Activated CD8-positive, alpha-beta memory T cell treated with anti-CD3 and anti-CD28 coated beads, Interleukin-2, amount 50 U/mL, for 1 hour (primary cell): ENCODE data around the gene LTB4R.
"Not testable (repeated sequence)": the region's sequence is repeated elsewhere in the genome, so short reads cannot be mapped to it uniquely, and the experiment has no call there.

Experiments
- DNase-seq: peaks from one replicate; pipeline ENCODE4 v3.0.0-alpha.2; 2020; ENCODE audit errors: extremely low read depth

The LTB4R gene

DNA sequence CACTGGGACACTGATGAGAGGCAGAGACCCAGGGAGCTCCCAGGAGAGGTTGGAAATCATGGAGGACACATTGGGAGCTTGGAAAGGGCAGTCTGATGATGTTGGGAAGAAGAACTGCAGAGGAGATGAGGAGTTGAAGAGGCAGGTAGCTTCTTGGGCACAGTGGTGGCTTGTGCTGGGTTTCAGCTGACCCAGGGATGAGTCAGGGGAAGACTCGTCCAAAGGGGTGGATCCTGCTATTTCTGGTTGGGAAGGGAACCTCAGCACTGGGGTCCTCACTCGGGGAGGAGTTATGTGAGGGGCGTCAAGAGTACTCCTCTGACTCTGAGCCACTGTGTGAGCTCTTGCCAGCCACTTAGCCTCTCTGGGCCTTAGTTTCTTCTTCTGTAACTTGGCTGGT is 12.0 kb downstream of the LTB4R start:
- DNase-seq, result no peak

DNA sequence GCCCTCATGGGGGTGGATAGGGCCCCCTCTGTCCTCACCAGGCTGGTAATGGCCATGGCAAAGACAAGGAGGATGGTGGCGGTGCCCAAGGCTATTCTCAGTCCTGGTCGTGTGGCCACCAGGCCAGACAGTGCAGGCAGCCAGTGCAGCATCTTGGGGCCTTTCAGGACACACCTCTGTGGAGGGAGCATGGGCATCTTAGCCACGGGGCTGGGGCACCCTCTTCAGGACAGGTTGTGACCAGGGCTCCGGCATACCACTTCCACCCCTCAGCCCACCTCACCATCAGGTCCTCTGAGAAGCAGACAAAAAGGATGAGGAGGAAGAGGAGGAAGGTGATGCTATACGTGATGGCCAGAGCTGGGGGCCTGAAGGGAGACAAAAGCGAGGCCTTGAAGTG is 12.7 kb downstream of the LTB4R start:
- DNase-seq, result no peak

DNA sequence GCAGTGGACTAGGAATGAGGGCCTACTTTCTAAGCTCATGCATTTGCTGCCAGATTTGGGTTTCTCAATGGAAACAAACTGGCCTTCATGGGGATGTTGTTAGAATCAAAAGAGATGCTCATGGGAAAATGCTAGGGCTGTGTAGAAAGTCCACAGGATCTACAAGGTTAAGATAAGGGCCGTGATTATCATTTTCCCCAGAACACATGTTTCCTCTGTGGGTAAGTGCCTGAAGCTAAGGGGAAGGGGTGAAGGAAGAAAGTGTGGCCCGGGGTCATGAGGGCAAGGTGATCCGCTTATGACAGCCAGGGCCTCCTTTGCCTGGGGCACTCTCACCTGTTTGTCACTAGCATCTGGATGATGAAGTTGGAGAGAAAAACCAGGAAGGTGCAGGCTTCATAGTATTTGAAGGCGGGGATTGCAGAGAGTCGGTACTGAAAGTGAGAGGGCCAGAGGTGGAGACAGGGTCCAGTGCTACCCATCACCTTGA is 13.8 kb downstream of the LTB4R start:
- no peak for DNase-seq

DNA sequence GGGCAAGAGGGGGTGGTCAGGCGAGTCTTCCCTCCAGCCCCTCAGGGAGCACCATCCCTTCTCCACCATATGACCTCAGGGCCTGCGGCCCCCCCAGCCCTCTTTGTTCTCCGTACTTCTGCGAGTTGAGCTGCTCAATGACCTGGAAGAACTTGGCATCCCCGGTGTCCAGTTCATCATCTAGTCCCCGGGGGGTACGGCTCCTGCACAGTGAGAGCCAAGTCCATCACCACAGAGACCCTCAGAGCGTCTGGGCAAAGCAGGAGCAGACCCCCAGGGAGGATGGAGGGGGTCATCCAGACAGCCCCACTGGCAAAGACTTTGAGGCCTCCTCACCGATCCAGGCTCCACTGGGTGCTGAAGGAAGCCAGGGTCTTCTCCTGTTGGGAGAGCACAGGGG is 14.7 kb downstream of the LTB4R start:
- DNase-seq, result no peak

DNA sequence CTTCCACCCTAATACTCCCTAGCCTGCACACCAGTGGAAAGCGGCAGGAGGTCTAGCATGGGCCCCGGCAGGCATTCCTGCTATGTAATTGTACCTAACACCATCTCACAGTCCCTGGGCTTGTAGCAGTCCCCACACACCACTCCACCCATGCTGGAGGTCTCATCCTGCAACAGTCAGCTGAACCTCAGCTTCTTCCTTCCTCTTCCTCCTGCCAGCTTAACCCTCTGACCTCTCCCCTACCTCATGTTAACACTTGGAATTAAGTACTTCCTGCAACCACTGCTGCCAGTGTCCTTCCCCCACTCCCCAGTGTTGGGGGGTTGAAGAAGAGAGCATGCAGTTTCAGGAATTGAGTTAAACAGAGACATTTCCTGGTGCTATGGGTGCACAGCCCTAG is 16.0 kb downstream of the LTB4R start:
- no peak for DNase-seq

DNA sequence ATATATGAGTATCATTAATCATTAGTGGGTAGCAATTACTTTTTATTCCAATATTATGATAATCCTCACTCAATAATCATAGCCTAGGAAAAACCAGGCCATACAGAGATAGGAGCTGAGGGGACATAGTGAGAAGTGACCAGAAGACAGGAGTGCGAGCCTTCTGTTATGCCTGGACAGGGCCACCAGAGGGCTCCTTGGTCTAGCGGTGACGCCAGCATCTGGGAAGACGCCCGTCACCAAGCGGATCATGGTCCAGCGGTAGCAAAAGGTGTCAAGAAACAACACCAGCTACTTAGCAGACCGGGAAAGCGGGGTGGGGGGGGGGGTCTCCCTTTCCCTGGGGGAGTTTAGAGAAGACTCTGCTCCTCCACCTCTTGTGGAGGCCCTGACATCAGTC is 16.6 kb downstream of the LTB4R start:
- not testable (repeated sequence) for DNase-seq

DNA sequence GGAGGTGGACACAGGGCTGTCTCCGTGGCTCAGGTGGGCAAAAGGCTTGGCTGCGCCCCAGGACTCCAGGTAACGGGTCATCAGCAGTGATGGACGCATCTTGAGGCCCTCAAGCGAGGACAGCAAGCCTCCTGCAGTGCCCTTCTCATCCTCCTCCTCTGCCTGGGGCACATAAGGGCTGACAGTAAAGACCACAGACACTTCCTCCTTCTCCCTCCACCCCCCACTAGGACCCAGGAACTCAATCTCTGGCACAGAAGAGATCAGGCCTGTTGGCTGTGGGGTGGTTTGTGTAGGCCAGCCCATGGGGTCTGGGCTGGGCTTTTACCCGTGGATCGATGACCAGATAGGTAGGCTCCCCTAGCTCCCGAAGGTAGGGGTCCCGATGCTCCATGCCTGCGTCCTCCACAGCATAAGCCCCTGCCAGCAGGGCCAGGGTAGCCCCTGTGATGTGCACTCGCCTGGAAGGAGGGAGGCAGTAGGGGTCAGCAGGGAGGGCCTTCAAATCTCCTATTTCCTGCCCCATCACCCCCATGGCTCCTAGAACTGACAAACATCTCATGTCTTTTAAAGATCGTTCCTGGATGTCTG is 17.9 kb downstream of the LTB4R start:
- no peak for DNase-seq

DNA sequence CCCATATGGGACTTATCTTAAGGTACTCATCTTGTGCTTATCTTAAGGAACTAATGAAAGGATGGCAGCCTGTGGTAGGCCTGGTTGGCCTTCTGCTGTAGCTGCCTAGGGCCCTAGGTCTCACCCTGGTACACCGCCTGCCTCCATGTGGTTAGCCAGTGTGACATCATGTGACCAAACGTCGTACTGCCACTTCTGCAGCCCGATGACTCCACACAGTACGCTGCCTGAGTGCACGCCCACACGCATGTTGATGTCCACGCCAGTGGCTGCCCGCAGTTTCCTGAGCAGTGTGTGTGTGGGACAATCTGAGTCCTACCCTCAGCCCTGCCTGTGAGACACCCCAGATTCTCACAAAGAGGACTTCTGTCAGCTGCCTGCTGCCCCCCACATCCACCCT is 18.4 kb downstream of the LTB4R start:
- no peak for DNase-seq

DNA sequence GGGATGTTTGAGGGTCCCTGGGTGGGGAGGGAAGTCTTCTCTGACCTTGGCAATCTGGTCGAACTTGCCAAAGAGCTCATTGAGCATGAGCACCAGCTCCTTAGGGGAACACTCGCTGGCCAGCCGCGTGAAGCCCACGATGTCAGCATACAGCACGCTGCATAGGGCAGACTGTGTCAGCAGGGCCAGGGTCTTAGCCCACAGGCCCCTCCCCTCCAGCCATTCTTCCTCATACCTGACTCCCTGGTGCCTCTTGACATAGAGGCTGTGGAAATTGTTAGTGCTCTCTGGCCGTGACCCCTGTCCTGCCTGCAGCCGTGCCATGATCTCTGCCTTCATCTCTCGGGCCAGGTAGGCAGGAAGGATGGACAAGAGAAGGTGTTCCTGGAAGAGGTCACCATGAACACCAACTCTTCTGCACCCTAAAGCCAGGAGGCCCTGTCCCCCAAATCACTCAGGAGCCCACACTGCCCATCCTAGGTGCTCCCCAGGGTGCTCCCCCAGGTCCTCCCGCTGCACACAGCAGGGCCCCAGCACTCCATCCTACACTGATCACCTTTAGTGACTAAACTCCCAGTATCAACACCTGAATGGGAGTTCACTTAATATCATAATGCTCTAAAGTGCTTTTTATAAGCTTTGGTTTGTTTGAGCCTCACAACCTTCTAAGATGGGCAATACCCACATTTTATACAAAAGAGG is 19.8 kb downstream of the LTB4R start:
- DNase-seq, result no peak

DNA sequence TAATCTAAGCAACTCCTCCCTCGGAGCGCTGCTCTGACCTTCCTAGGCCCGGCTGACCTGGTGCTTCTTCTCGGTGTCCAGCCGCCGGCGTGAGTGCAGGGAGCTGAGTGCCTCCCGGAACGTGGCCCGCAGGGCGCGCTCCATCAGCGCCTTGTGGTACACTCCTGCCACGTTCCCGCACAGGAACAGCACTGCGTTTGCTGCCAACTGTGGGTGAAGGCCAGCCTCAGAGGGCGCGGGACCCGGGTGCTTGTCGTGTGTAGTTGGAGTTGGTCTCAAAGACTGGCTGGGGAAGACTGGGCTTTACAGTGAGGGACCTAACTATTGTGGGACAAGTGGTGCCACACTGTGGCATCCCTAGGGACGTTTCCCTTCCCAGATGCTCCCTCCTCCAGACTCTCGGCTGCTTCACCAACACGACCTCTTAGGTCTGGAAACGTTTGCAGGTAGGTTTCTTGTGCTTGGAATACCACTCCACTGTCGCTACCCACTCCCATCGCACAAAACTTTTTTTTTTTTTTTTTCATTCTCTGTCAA is 20.5 kb downstream of the LTB4R start:
- DNase-seq, result no peak

DNA sequence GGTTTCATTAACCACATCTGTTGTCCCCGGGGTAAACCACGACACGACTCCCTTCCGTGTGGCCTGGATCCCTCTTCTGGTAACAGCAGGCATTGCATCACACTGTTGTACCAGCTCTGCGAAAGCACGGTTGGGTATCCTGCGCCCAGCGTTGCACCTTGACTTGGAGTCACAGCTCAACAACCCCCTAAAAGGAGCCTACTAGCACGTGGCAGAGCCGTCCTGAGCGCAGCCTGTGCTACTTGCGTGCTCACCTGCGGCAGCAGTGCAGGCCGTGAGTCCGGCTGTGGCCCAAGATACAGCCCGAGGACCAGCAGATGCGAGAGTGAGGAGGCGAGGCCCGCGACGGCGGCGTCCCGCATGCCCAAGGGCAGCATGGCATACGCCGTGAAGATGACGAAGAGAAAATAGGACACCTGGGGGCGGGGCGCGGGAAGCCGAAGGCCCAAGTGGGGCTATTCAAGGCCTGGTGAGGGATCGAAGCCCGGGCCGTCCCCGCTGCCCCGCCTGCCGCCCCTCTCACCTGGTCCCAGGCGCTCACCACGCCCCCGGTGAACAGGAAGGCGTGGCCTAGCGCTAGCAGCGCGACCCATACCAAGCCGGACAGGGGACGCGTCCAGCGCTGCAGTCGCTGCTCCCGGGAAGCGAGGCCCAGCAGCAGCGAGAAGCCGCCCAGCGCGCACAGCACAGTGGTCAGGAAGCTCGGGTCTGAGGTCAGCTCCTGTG is 21.1 kb downstream of the LTB4R start:
- DNase-seq, result peak; percentile 79

DNA sequence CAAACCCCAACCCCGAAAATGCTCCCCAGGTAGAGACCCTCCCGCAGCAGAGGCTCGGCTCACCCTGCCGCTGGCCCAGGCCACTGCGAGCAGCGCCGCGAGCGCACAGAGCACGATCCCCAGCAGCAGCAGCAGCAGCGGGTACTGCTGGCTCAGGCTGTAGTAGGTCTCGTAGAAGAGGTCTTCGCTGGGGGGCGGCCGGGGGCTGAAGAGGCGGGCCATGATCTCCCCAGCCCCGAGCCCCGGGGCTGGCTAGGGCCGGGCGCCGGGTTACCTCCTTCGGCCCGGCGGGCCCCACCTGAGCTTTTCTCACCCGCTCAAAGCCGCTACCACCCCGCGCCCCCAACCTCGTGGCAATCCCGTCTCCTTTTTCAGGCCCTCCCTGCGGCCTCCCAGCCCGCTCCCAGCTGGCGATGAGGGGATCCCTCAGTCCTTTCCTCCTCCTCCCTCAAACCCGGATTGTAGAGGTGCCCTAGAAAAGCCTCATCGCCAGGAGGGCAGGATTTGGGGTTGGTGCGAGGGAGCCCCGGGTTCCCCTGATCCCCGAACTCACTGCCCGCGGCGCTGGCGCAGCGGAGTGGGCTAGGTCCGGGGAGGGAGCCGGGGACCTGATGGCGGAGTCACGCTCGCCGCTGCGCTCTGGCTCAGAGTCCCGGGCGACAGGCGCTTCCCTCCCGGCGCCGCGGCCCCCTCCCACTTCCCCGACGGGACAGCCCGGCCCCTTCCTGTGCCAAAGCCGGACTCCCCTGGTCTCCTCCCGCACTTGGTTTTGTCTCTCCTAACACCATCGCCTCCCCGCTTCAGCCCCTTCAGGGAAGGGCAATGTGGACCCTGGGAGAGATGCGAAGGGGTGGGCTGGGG is 23.4 kb downstream of the LTB4R start, which contains the start of gene ADCY4:
ADCY4 (minus strand) TSS at position 641 of the 861 bp plus-strand sequence; CDS start at position 222, 419 bp downstream.
- DNase-seq, result no peak

DNA sequence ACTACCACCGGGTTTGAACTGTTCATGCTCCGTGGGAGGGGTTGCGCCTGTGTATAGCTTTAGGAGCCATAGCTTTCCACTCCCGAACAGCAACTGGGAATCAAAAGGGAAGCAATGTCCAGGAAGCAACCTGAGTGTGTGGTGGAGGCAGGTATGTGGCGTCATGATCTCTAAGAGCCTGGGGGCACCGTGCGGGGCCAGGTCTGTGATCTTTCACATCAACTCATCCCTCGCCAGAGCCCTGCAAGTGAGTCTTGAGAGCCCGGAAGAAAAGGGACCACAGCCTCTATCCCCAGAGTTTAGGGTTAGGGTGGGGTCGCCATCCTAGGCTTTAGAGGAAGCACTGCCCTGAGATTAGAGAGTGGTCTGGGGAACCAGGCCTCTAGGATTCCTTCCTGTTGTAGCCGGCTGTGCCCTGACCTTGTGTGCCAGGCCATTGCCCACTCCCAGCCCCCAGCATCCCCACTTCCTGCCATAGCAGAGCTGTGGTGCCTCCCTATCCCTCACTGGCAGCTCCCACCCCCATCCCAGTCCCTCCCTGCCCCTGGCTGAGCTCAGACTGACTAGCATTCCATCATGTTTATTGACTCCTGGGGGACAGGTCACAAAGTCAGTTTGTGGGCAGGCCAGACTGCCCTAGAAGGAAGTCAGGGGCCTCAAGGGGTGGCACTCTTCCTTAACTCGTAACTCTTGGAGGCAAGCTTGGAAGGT is 24.3 kb downstream of the LTB4R start:
- no peak for DNase-seq

DNA sequence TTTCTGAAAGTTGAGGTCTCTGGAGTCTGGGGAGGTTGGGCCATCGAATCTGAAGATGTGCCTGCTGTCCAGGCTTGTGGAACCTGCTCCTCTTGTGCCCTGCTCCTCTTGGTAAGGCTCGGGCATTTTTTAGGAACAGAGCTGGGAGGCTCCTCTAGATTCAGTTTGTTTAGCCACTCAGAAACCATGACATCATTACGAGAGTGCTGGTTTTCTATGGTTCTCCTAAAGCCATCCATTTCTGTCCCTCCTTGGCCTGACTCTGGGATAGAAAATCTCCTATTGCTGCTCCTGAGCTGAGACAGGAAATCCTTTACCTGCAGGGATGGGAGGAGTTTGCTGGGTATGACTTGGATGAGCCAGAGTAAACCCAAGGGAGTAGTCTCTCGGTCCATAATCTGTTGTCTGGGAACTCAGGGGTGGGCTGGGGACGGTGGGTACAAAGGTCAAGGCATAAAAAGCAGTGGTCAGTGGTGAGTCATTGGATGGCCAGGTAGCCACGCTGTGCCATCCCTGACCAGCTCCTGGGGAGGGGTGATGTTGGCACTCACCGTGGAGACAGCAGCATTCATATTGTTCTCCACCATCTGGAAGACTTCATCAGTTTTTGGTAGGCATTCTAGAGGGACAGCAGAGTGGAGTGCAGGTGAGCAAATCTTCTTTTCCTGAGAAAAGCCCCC is 26.0 kb downstream of the LTB4R start:
- no peak for DNase-seq

DNA sequence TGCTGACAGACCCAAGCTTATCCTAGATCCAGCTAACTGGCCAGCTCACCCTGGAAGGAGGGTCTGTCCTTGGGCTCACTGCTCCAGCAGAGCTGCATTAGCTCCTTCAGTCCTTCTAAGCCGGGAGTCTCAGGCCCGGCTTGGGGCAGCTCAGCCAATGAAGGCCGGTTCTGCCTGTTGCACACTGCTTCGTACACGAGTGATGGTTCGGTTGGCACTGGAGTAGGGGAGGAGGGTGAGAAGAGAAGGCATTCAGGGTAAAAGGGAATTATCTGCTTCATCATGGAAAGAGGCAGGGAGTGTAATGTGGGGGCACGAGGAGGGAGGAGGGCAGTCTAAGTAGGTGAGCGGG is 26.5 kb downstream of the LTB4R start:
- DNase-seq, result no peak

DNA sequence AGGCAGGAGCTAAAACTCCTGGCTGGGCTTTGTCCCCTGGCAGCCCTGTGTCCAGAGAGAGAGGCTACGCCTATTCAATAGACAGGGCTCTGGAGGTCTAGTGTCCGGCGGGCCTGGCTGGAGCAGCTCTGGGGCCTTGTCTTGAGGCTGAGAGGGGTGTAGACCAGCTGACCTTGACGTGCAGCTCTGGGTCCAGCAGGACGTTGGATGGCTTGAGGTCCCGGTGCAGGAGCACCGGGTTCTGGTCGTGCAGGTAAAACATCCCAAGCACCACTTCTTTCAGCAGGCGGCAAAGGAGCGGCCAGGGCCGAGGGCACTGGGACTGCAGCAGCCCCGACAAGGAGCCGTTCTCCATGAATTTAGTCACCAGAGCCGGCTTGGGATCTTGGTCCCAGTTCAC is 27.5 kb downstream of the LTB4R start:
- no peak for DNase-seq

DNA sequence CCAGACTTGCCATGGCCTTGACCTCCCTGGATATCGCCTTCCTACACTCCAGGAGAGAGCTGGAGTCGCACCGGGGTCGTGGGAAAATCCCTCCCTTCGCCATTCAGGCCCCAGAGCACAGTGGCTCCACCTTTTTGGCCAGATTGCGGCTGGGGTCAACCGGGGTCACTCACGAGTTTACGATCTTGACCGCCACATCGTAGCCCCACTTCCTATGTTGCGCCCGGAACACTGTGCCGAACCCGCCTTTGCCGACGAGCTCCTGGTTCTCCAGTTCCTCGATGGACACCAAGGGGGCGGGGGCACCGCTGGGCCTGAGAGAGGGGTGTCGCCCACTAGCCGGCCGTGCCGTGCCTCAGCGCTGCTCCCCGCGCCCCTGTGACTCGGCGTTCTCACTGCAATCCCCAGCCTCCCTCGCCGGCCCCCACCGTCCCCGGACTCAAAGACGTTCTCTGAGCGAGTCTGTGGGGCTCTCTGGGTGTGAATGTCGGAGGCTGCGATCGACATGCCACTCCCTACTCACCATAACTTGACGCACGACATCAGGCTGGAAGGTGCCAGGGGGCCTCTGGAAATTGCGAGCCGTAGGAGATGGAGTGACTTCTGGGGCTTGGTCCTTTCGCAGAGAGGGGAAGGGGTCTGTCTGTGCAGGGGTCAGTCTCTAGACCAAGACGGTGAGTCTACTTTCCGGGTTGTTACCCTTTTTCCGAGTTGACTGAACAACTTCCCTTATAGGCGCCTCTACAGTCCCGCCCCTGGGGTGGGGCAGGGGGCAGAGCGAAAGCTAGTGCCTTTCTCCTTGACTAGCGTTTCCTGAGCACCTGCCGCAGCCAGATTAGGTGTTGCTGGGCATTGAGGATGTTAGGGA is 28.2 kb downstream of the LTB4R start, which contains the start of gene RIPK3:
RIPK3 (minus strand) TSS at position 708 of the 868 bp plus-strand sequence; CDS start at position 543, 165 bp downstream.
- peak; percentile 25 for DNase-seq

DNA sequence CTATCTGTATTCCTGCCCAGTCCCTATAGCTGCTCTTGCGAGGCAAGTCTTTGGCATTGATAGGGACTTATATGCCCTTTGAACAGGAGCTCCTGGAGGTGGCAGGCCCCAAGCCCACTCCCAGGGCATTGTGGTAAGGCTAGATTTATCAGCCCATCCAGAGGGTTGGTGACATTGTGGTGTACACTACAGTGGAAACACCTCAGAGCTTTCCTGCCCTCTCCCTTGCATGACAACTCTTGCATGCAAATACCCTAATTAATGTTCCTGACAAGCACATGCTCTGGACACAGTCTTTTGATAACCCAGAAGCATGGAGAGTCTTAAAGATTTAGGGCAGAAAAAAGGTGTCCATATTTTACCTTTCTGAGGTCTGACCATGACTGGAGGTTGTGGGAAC is 29.3 kb downstream of the LTB4R start:
- DNase-seq, result no peak

DNA sequence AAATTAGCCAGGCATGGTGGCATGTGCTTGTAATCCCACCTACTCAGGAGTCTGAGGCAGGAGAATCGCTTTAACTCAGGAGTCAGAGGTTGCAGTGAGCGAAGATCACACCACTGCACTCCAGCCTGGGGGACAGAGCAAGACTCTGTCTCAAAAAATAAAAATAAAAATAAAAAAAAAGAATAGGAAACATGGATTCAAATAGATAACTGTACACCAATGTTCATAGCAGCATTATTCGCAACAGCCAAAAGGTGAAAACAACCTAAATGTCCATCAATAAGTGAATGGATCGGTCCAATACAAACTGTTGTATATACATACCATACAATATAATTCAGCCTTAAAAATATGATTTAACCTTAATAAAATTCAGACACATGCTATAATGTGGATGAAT is 31.6 kb downstream of the LTB4R start:
- no peak for DNase-seq
